Ammon's horn (tissue), 1 donor: ENCODE data around the gene FOXF1.

Source experiments
- DNase-seq: peaks from one replicate; pipeline ENCODE4 v3.0.0-alpha.2; 2016; ENCODE audit warnings: low spot score

The FOXF1 gene

GRCh38 chr16:86492961-86493629 lies 17.2 kb upstream of the FOXF1 start:
- no peak for DNase-seq

- no peak for DNase-seq
Measured at GRCh38 chr16:86494039-86494564, 16.2 kb upstream of the FOXF1 start.

GRCh38 chr16:86494565-86495356 lies 15.6 kb upstream of the FOXF1 start:
- DNase-seq: no peak

GRCh38 chr16:86495357-86495701 lies 15.0 kb upstream of the FOXF1 start:
- no peak for DNase-seq

GRCh38 chr16:86495756-86496261 lies 14.5 kb upstream of the FOXF1 start:
- DNase-seq: no peak

GRCh38 chr16:86496262-86496928 lies 13.9 kb upstream of the FOXF1 start:
- DNase-seq: no peak

- no peak for DNase-seq
Measured at GRCh38 chr16:86496929-86497461, 13.3 kb upstream of the FOXF1 start.

GRCh38 chr16:86497551-86498021 lies 12.7 kb upstream of the FOXF1 start:
- no peak for DNase-seq

GRCh38 chr16:86498155-86498670 lies 12.1 kb upstream of the FOXF1 start:
- DNase-seq: no peak

GRCh38 chr16:86498671-86499439 lies 11.5 kb upstream of the FOXF1 start:
- DNase-seq: no peak

GRCh38 chr16:86499440-86499786 lies 10.9 kb upstream of the FOXF1 start:
- no peak for DNase-seq

- no peak for DNase-seq
Measured at GRCh38 chr16:86499889-86500707, 10.2 kb upstream of the FOXF1 start.

GRCh38 chr16:86500708-86501510 lies 9.4 kb upstream of the FOXF1 start:
- DNase-seq: no peak

- DNase-seq: no peak
Measured at GRCh38 chr16:86501989-86502855, 8.1 kb upstream of the FOXF1 start.

GRCh38 chr16:86502856-86503748 lies 7.2 kb upstream of the FOXF1 start:
- no peak for DNase-seq

GRCh38 chr16:86503830-86504229 lies 6.5 kb upstream of the FOXF1 start:
- DNase-seq: no peak

- no peak for DNase-seq
Measured at GRCh38 chr16:86504315-86505184, 5.8 kb upstream of the FOXF1 start.
